IMR-90 (cell line): ENCODE results near the gene CYP4F2. TPM values are rescaled to one million over a fixed set of nuclear protein-coding genes. Genes with fewer than 3 reads are reported as not detected.

Source experiments
- ATAC-seq: fragments of 200-7000 bp; cut with Tn5 transposase; 2 replicates; pipeline ENCODE4 v1.9.1; 2020; ENCODE audit warnings: low read depth, mild to moderate bottlenecking, moderate library complexity
- BruUV-seq: library from RNA; stranded (reverse); fragments of 400-500 nt; replicated peaks from 2 replicates; lab custom pipeline; 2021; lab: Mats Ljungman, UMichigan
- CTCF ChIA-PET: fragments of 300-600 bp; formaldehyde crosslinking; extraction: SDS; loops from one replicate; lab custom pipeline; 2021; ENCODE audit warnings: antibody characterized with exemption; lab: Yijun Ruan, JAX
- POLR2A ChIA-PET: fragments of 300-600 bp; sonication (Branson Sonifier 250); formaldehyde crosslinking; loops from one replicate; lab custom pipeline; 2022; ENCODE audit warnings: antibody characterized with exemption; ENCODE audit not compliant: unreplicated experiment; lab: Charles Lee
- DNase-seq: peaks from one replicate; pipeline ENCODE4 v3.0.0; 2013
- H2AFZ ChIP-seq: replicated peaks from 2 replicates; pipeline ENCODE3; 2013; ENCODE audit warnings: low read length, mild to moderate bottlenecking; ENCODE audit not compliant: poor library complexity
- H2AK5ac ChIP-seq: 2 replicates; pipeline ENCODE4 v1.6.1; 2013; ENCODE audit warnings: low read depth, low read length, inconsistent platforms
- H2AK9ac ChIP-seq: replicated peaks from 2 replicates; pipeline ENCODE3; 2013; ENCODE audit warnings: mild to moderate bottlenecking, low read depth, low read length, moderate library complexity; ENCODE audit not compliant: poor library complexity
- H2BK120ac ChIP-seq: 2 replicates; pipeline ENCODE4 v1.6.1; 2013; ENCODE audit warnings: low read depth, low read length, inconsistent platforms
- H2BK15ac ChIP-seq: 3 replicates; pipeline ENCODE4 v1.6.1; 2013; ENCODE audit warnings: low read depth, low read length, inconsistent platforms
- H2BK20ac ChIP-seq: 2 replicates; pipeline ENCODE4 v1.6.1; 2013; ENCODE audit warnings: low read depth, mild to moderate bottlenecking, inconsistent platforms, low read length, moderate library complexity
- H2BK5ac ChIP-seq: 2 replicates; pipeline ENCODE4 v1.6.1; 2013; ENCODE audit warnings: mild to moderate bottlenecking, low read depth, low read length, inconsistent platforms; ENCODE audit not compliant: poor library complexity, severe bottlenecking
- H3K14ac ChIP-seq: replicated peaks from 2 replicates; pipeline ENCODE4 v1.6.1; 2013; ENCODE audit warnings: low read depth, low read length, inconsistent platforms
- H3K18ac ChIP-seq: 2 replicates; pipeline ENCODE4 v1.6.1; 2013; ENCODE audit warnings: low read depth, low read length, control low read depth
- H3K23ac ChIP-seq: 2 replicates; pipeline ENCODE4 v1.6.1; 2013; ENCODE audit warnings: low read depth, low read length, inconsistent platforms
- H3K27ac ChIP-seq: 2 replicates; pipeline ENCODE4 v1.5.1; 2013; ENCODE audit warnings: mild to moderate bottlenecking, control low read depth, low read length; ENCODE audit not compliant: insufficient read depth
- H3K27me3 ChIP-seq: 2 replicates; pipeline ENCODE4 v1.6.1; 2013; ENCODE audit warnings: low read length; ENCODE audit not compliant: control insufficient read depth, insufficient read depth
- H3K36me3 ChIP-seq: 2 replicates; pipeline ENCODE4 v1.6.1; 2013; ENCODE audit warnings: low read length, mixed read lengths; ENCODE audit not compliant: control insufficient read depth, insufficient read depth
- H3K4ac ChIP-seq: 2 replicates; pipeline ENCODE4 v1.6.1; 2013; ENCODE audit warnings: low read depth, low read length, inconsistent platforms
- H3K4me1 ChIP-seq: 2 replicates; pipeline ENCODE4 v1.6.1; 2013; ENCODE audit warnings: low read length, mixed read lengths; ENCODE audit not compliant: control insufficient read depth, insufficient read depth
- H3K4me2 ChIP-seq: 2 replicates; pipeline ENCODE4 v1.6.1; 2013; ENCODE audit warnings: low read depth, mild to moderate bottlenecking, control low read depth, low read length, moderate library complexity
- H3K4me3 ChIP-seq: 2 replicates; pipeline ENCODE4 v1.5.1; 2013; ENCODE audit warnings: low read depth, mild to moderate bottlenecking, control low read depth, low read length, moderate library complexity; ENCODE audit not compliant: insufficient read depth
- H3K56ac ChIP-seq: 2 replicates; pipeline ENCODE4 v1.6.1; 2013; ENCODE audit warnings: low read length, inconsistent platforms; ENCODE audit not compliant: insufficient read depth; ENCODE audit errors: extremely low read depth
- H3K79me1 ChIP-seq, 2 experiments: 2 replicates each; pipeline ENCODE4 v1.6.1; 2013; ENCODE audit warnings: low read length in 2 of 2, inconsistent platforms in 1 of 2, low read depth in 1 of 2
- H3K9ac ChIP-seq: 2 replicates; pipeline ENCODE4 v1.6.1; 2013; ENCODE audit warnings: low read depth, low read length, control low read depth
- H3K9me1 ChIP-seq: 2 replicates; pipeline ENCODE4 v1.6.1; 2013; ENCODE audit warnings: low read length, inconsistent platforms; ENCODE audit not compliant: insufficient read depth
- H3K9me3 ChIP-seq: 2 replicates; pipeline ENCODE4 v1.6.1; 2013; ENCODE audit warnings: low read length; ENCODE audit not compliant: control insufficient read depth, insufficient read depth
- H4K20me1 ChIP-seq: 2 replicates; pipeline ENCODE4 v1.6.1; 2013; ENCODE audit warnings: low read length, inconsistent platforms; ENCODE audit not compliant: insufficient read depth
- H4K5ac ChIP-seq: 2 replicates; pipeline ENCODE4 v1.6.1; 2013; ENCODE audit warnings: mild to moderate bottlenecking, low read depth, low read length, control low read depth
- H4K8ac ChIP-seq, 2 experiments: 2 replicates each; pipeline ENCODE4 v1.6.1; 2013; ENCODE audit warnings: low read depth in 2 of 2, low read length in 2 of 2, control low read depth in 1 of 2, inconsistent platforms in 1 of 2
- H4K91ac ChIP-seq: 2 replicates; pipeline ENCODE4 v1.6.1; 2013; ENCODE audit warnings: low read depth, low read length, inconsistent platforms; ENCODE audit not compliant: insufficient read depth
- CHD1 ChIP-seq: IDR thresholded peaks from 2 replicates; pipeline ENCODE4 v1.6.1; 2012; ENCODE audit warnings: low read depth, low read length, improper control_type of control experiment
- CTCF ChIP-seq: conservative IDR thresholded peaks from 2 replicates; pipeline ENCODE4 v1.5.1; 2012; ENCODE audit warnings: mild to moderate bottlenecking, low read depth, low read length, improper control_type of control experiment
- MXI1 ChIP-seq: IDR thresholded peaks from 2 replicates; pipeline ENCODE4 v1.6.1; 2012; ENCODE audit warnings: low read depth, mild to moderate bottlenecking, low read length, moderate library complexity, borderline replicate concordance
- RAD21 ChIP-seq: IDR thresholded peaks from 2 replicates; pipeline ENCODE4 v1.6.1; 2012; ENCODE audit warnings: low read length, improper control_type of control experiment
- SMC3 ChIP-seq: fragments of 150-350 bp; IDR thresholded peaks from 2 replicates; pipeline ENCODE4 v1.6.1; 2016; ENCODE audit warnings: low read depth, mild to moderate bottlenecking, antibody characterized with exemption, low read length, moderate library complexity
- WGBS, 2 experiments: methylation state at CpG; one replicate each; pipeline versions ENCODE4 v1.1.5 to v1.1.7; 2013; ENCODE audit warnings: missing lambda C conversion rate in 2 of 2; ENCODE audit not compliant: insufficient read length in 1 of 2; ENCODE audit errors: extremely low coverage in 2 of 2; 5-methylcytosine and 5-hydroxymethylcytosine counted together
- dilution Hi-C: fragments of 300-500 bp; cut with HindIII; formaldehyde crosslinking; loops from one replicate; pipeline ENCODE4 v1.14.3; 2018; ENCODE audit warnings: low sequenced_read_pairs; ENCODE audit not compliant: unreplicated experiment
- in situ Hi-C: fragments of 300-500 bp; cut with MboI; formaldehyde crosslinking; loops from 3 replicates; pipeline ENCODE4 v1.14.3; 2019; ENCODE audit warnings: low sequenced_read_pairs, inconsistent platforms, mixed read lengths
- intact Hi-C: fragments of 100-400 bp; cut with micrococcal nuclease; formaldehyde crosslinking; loops from 2 replicates; pipeline ENCODE4 v1.10.0; 2022
- polyA plus RNA-seq, 3 experiments: library from polyadenylated mRNA; depleted of rRNA; stranded (reverse); fragments of >200 nt; gene quantifications; 2 replicates each; pipeline ENCODE4 v1.2.3, GENCODE V29; 2012; ENCODE audit warnings: low replicate concordance in 1 of 3
- total RNA-seq: library from RNA; depleted of rRNA; stranded (reverse); fragments of >200 nt; gene quantifications from 2 replicates; pipeline ENCODE4 v1.2.3, GENCODE V29; 2012

The CYP4F2 gene
- total and polyA plus RNA-seq, 2 of the 4 experiments (the other 2 are of a cell fraction), result not detected

- intact Hi-C loops (no loop called here), in situ Hi-C loops (no loop called here), dilution Hi-C loops (no loop called here)
- Histone ChIP-seq H3K4ac (no peak overlapping the region), H3K56ac (no peak overlapping the region), H2BK5ac (no peak overlapping the region), H3K14ac (no peak overlapping the region), H2BK20ac (no peak overlapping the region), H3K27me3 (no peaks in the 10 kb centered on the region), H4K20me1 (no peaks in the 10 kb centered on the region), H2AFZ (no peak overlapping the region), H3K4me1 (no peaks in the 10 kb centered on the region), H3K27ac (no peak overlapping the region), H2AK5ac (no peak overlapping the region), H3K9me3 (peaks cover 2% of the 10 kb centered on the region; the same call in 1 of the 2 replicates), H2AK9ac (no peak overlapping the region), H3K18ac (no peak overlapping the region), H3K9me1 (no peaks in the 10 kb centered on the region), H3K36me3 (no peaks in the 10 kb centered on the region), H4K8ac (no peak overlapping the region), H3K4me2 (no peak overlapping the region), H2BK120ac (no peak overlapping the region), H2BK15ac (no peak overlapping the region), H3K4me3 (no peak overlapping the region), H3K79me1 (no peaks in the 10 kb centered on the region), H3K9ac (no peak overlapping the region), H4K91ac (no peak overlapping the region), H3K23ac (no peak overlapping the region), H4K5ac (no peak overlapping the region)
- no CpG with 5 or more reads among the region's 3 CpGs for WGBS, 2 experiments
- no TSS peak for BruUV-seq
- no peak for DNase-seq
- CTCF ChIA-PET, result no interaction called here
- no peak for TF ChIP-seq MXI1
- TF ChIP-seq RAD21, result peak; percentile 12; the same call in 1 of the 2 replicates
- peak; percentile 34 for TF ChIP-seq CTCF
- no peak for TF ChIP-seq CHD1
- 0 out of 2 replicates have a peak, but pooled peaks have one; percentile 14 for TF ChIP-seq SMC3
- POLR2A ChIA-PET, result no interaction called here
- ATAC-seq, result 0 out of 2 replicates have a peak, but pooled peaks have one; percentile 27
Observed at GRCh38 chr19:15869109-15869555, 28.7 kb downstream of the CYP4F2 start.
